VCaP (cell line): ENCODE results near the gene ZNF652.

ENCODE experiments used
- H3K27ac ChIP-seq: fragments of 450-650 bp; 2 replicates; pipeline ENCODE4 v1.5.1; 2017
- CTCF ChIP-seq: fragments of 450-650 bp; conservative IDR thresholded peaks from 2 replicates; pipeline ENCODE4 v1.5.1; 2017; ENCODE audit warnings: mild to moderate bottlenecking, moderate library complexity

ZNF652 gene

GRCh38 chr17:49353607-49354006 is 8.4 kb downstream of the ZNF652 start:
- H3K27ac ChIP-seq: no peak overlapping the region
- TF ChIP-seq CTCF: no peak

- TF ChIP-seq CTCF: no peak
- peak overlapping the region; percentile 3; the same call in 1 of the 2 replicates for H3K27ac ChIP-seq
These were observed 9.4 kb downstream of the ZNF652 start for GRCh38 chr17:49352587-49353154.

GRCh38 chr17:49351572-49352140 is 10.4 kb downstream of the ZNF652 start:
- H3K27ac ChIP-seq: peak overlapping the region; percentile 3; the same call in 1 of the 2 replicates
- TF ChIP-seq CTCF: no peak

GRCh38 chr17:49349541-49349940 is 12.5 kb downstream of the ZNF652 start:
- no peak overlapping the region for H3K27ac ChIP-seq
- no peak for TF ChIP-seq CTCF

- no peak overlapping the region for H3K27ac ChIP-seq
- no peak for TF ChIP-seq CTCF
These were observed 17.1 kb downstream of the ZNF652 start for GRCh38 chr17:49344914-49345313.

GRCh38 chr17:49343273-49343672 is 18.8 kb downstream of the ZNF652 start:
- TF ChIP-seq CTCF: no peak
- H3K27ac ChIP-seq: peak overlapping the region; percentile 16; the same call in 1 of the 2 replicates

- no peak for TF ChIP-seq CTCF
- peak overlapping the region; percentile 16; the same call in 1 of the 2 replicates for H3K27ac ChIP-seq
These were observed 19.5 kb downstream of the ZNF652 start for GRCh38 chr17:49342575-49342936.
